GM12878 (cell line): ENCODE data around the gene BUD23. TPM values are rescaled to one million over a fixed set of nuclear protein-coding genes. Genes with fewer than 3 reads are reported as not detected.

ENCODE experiments used
- ATAC-seq: fragments of 200-7000 bp; cut with Tn5 transposase; 3 replicates; pipeline ENCODE4 v1.9.1; 2020; ENCODE audit warnings: mild to moderate bottlenecking, moderate library complexity
- BruUV-seq: library from RNA; stranded (reverse); fragments of 400-500 nt; replicated peaks from 2 replicates; lab custom pipeline; 2021; lab: Mats Ljungman, UMichigan
- CTCF ChIA-PET: fragments of 300-600 bp; sonication (Branson Sonifier 250); formaldehyde crosslinking; extraction: SDS; loops from one replicate; lab custom pipeline; 2021; ENCODE audit warnings: inconsistent platforms; lab: Yijun Ruan, JAX
- POLR2A ChIA-PET: fragments of 350-600 bp; formaldehyde crosslinking; extraction: SDS; loops from one replicate; lab custom pipeline; 2021; ENCODE audit warnings: inconsistent platforms; lab: Charles Lee
- RAD21 ChIA-PET: fragments of 300-600 bp; sonication (Branson Sonifier 250); formaldehyde crosslinking; loops from one replicate; lab custom pipeline; 2023; ENCODE audit warnings: antibody characterized with exemption; ENCODE audit not compliant: unreplicated experiment; lab: Charles Lee
- SMC1A ChIA-PET: fragments of 300-600 bp; sonication (Branson Sonifier 250); formaldehyde crosslinking; loops from one replicate; lab custom pipeline; 2023; ENCODE audit not compliant: unreplicated experiment, uncharacterized antibody; lab: Charles Lee
- DNase-seq: peaks from one replicate; pipeline ENCODE4 v3.0.0-alpha.2; 2011; ENCODE audit warnings: low read depth, low spot score
- FAIRE-seq: peaks from 3 replicates; lab custom pipeline; 2011; peaks lifted over from hg19 to GRCh38; lab: Jason Lieb, UNC
- H2AFZ ChIP-seq: 2 replicates; pipeline ENCODE4 v1.6.0; 2011; ENCODE audit warnings: low read depth, low read length, control low read depth; ENCODE audit not compliant: control insufficient read depth
- H3K27ac ChIP-seq: 2 replicates; pipeline ENCODE4 v1.5.1; 2011; ENCODE audit warnings: control low read depth; ENCODE audit not compliant: control insufficient read depth, insufficient read depth
- H3K27me3 ChIP-seq, 2 experiments: replicated peaks in 1 of 2; 2 replicates each; pipeline versions ENCODE4 v1.6.0 to v1.6.1; 2011; ENCODE audit warnings: low read length in 1 of 2; ENCODE audit not compliant: control insufficient read depth in 2 of 2, insufficient read depth in 2 of 2
- H3K36me3 ChIP-seq, 2 experiments: 2 replicates each; pipeline ENCODE4 v1.5.1; 2011; ENCODE audit warnings: low read length in 1 of 2; ENCODE audit not compliant: control insufficient read depth in 2 of 2, insufficient read depth in 2 of 2
- H3K4me1 ChIP-seq: 2 replicates; pipeline ENCODE4 v1.6.1; 2011; ENCODE audit warnings: mild to moderate bottlenecking, low read length, moderate library complexity, mixed read lengths; ENCODE audit not compliant: control insufficient read depth, insufficient read depth
- H3K4me2 ChIP-seq: 2 replicates; pipeline ENCODE4 v1.6.0; 2011; ENCODE audit warnings: control low read depth; ENCODE audit not compliant: control insufficient read depth, insufficient read depth
- H3K4me3 ChIP-seq: fragments of 200-600 bp; sonication (generic); 2 replicates; pipeline ENCODE4 v1.5.1; 2016
- H3K79me2 ChIP-seq: 2 replicates; pipeline ENCODE4 v1.6.0; 2011; ENCODE audit warnings: low read length; ENCODE audit not compliant: control insufficient read depth, insufficient read depth
- H3K9ac ChIP-seq: 2 replicates; pipeline ENCODE4 v1.8.0; 2011; ENCODE audit warnings: low read length, control low read depth, mixed read lengths; ENCODE audit not compliant: control insufficient read depth, insufficient read depth
- H3K9me3 ChIP-seq: replicated peaks from 3 replicates; pipeline ENCODE4 v1.5.1; 2011; ENCODE audit warnings: mild to moderate bottlenecking, low read length; ENCODE audit not compliant: control insufficient read depth, insufficient read depth
- H4K20me1 ChIP-seq: 2 replicates; pipeline ENCODE4 v1.6.0; 2011; ENCODE audit not compliant: control insufficient read depth, insufficient read depth
- EED ChIP-seq: sonication (generic); IDR thresholded peaks from 2 replicates; pipeline ENCODE4 v1.6.1; 2016; ENCODE audit warnings: antibody characterized with exemption, low read depth
- IKZF2 ChIP-seq, 2 experiments: fragments of 450-650 bp; IDR thresholded peaks; 2 replicates each; pipeline ENCODE4 v1.6.1; 2017; ENCODE audit warnings: mild to moderate bottlenecking in 2 of 2, moderate library complexity in 2 of 2
- JUND ChIP-seq: IDR thresholded peaks from 2 replicates; pipeline ENCODE4 v1.6.1; 2012; ENCODE audit warnings: low read depth, mild to moderate bottlenecking, low read length, improper control_type of control experiment, moderate library complexity
- KDM1A ChIP-seq: fragments of 200-600 bp; sonication (generic); IDR thresholded peaks from 2 replicates; pipeline ENCODE4 v1.6.1; 2016; ENCODE audit warnings: borderline replicate concordance
- SMAD5 ChIP-seq: IDR thresholded peaks from 2 replicates; pipeline ENCODE4 v1.6.1; 2016; ENCODE audit warnings: antibody characterized with exemption, low read depth
- SMARCA5 ChIP-seq: fragments of 450-650 bp; IDR thresholded peaks from 2 replicates; pipeline ENCODE4 v1.6.1; 2017; ENCODE audit warnings: mild to moderate bottlenecking
- SREBF2 ChIP-seq: IDR thresholded peaks from 2 replicates; pipeline ENCODE4 v1.6.1; 2012; ENCODE audit warnings: mild to moderate bottlenecking, low read length
- WRNIP1 ChIP-seq: IDR thresholded peaks from 2 replicates; pipeline ENCODE4 v1.6.1; 2011; ENCODE audit warnings: low read depth, low read length, improper control_type of control experiment, borderline replicate concordance
- WGBS: methylation state at CpG from one replicate; pipeline ENCODE4 v1.1.6; 2016; ENCODE audit warnings: low lambda C conversion rate; ENCODE audit not compliant: insufficient replicate concordance, insufficient coverage; ENCODE audit errors: missing lambda C conversion rate; 5-methylcytosine and 5-hydroxymethylcytosine counted together
- in situ Hi-C: fragments of 300-500 bp; cut with MboI; formaldehyde crosslinking; loops from 9 replicates; pipeline ENCODE4 v1.14.3; 2018; ENCODE audit warnings: mixed read lengths
- intact Hi-C: fragments of 100-400 bp; cut with micrococcal nuclease; formaldehyde crosslinking; loops from one replicate; pipeline ENCODE4 v1.14.2; 2022; ENCODE audit not compliant: unreplicated experiment
- polyA plus RNA-seq, 11 experiments: library from polyadenylated mRNA; depleted of rRNA in 4 of 11; unstranded in 6 of 11; stranded (reverse) in 5 of 11; fragments of >200 nt; fragmentation: Nextera tagmentation in 4 of 11; fragmentation: Illumina TruSeq in 1 of 11; extraction: Ambion mirVana in 4 of 11; extraction: Trizol in 1 of 11; gene quantifications; 1 replicate in 1 of 11; 2 replicates in 10 of 11; pipeline versions ENCODE4 v1.2.1 to v1.2.3, GENCODE V29; 2011 to 2016; ENCODE audit warnings: inconsistent platforms in 2 of 11, missing spikeins in 2 of 11, low read depth in 1 of 11
- total RNA-seq, 4 experiments: library from RNA; depleted of rRNA in 3 of 4; stranded (reverse); fragments of >200 nt in 3 of 4; fragmentation: Illumina TruSeq in 1 of 4; extraction: Trizol in 1 of 4; gene quantifications; 2 replicates each; pipeline versions ENCODE4 v1.2.1 to v1.2.3, GENCODE V29; 2013 to 2021
- TF ChIP-seq, protein P1 (sequence below), 3 experiments: IDR thresholded peaks in 2 of 3; conservative IDR thresholded peaks in 1 of 3; 2 replicates each; pipeline ENCODE4 v1.5.1; 2011; ENCODE audit warnings: low read depth in 3 of 3, low read length in 3 of 3, mild to moderate bottlenecking in 3 of 3, control low read depth in 2 of 3, moderate library complexity in 2 of 3, inconsistent platforms in 1 of 3, mixed read lengths in 1 of 3; ENCODE audit not compliant: control insufficient read depth in 2 of 3, insufficient read depth in 1 of 3; ENCODE audit errors: extremely low read depth in 1 of 3
- TF ChIP-seq, protein P2 (sequence below): IDR thresholded peaks from 2 replicates; pipeline ENCODE4 v1.6.1; 2011; ENCODE audit warnings: borderline replicate concordance, low read depth, mild to moderate bottlenecking, moderate library complexity, low read length; ENCODE audit not compliant: insufficient read depth, poor library complexity, severe bottlenecking

Gene BUD23
- total and polyA plus RNA-seq, 10 of the 15 experiments (the other 5 are each of a cell fraction or from before 2014, with no cell fraction given) = 36.4 to 138 (median 99.5) TPM

DNA sequence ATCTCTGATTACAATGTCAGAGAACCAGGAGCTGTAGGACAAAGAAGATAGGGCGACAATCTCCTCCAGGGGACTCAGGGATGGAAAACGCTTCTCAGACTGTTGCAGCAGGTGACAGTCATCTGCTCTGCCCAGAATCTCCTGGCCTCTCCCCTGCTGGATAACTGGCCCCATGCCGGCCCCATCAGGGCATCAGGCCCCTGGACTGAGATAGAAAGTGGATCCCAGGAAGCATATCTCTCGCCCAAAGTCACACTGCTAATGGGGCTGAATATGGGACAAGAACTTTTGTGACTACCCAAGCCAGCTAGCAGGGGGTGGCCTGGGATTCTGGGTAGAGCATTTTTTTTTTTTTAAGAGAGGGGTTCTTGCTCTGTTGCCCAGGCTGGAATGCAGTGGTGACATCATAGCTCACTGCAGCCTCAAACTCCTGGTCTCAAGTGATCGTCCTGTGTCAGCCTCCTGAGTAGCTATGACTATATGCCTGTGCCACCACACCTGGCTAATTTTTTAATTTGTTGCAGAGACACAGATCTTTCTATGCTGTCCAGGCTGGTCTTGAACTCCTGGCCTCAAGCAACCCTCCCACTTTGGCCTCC is 38.6 kb upstream of the BUD23 start:
- H3K36me3 ChIP-seq = no peaks in the 10 kb centered on the region
- no peak overlapping the region for H3K27ac ChIP-seq
- 7% methylated on average over 5 of the region's 5 CpGs for WGBS
- no peaks in the 10 kb centered on the region for H3K4me1 ChIP-seq
- ChIA-PET RAD21 (no interaction called here), CTCF (interaction anchor here (0.7 to 1.5 kb wide), 4 partner anchors 16 to 78 kb away, joined by 3 read pairs; no protein-coding TSS in a partner anchor), POLR2A (no interaction called here), SMC1A (no interaction called here)
- no peak overlapping the region for H3K9ac ChIP-seq
- no peak overlapping the region for H2AFZ ChIP-seq
- H3K9me3 ChIP-seq = peaks cover 5% of the 10 kb centered on the region; the same call in 1 of the 3 replicates
- H3K27me3 ChIP-seq = peaks cover 1 to 11% of the 10 kb centered on the region in 2 experiments
- in situ Hi-C loops = no loop called here
- no peak for FAIRE-seq
- H3K79me2 ChIP-seq = no peaks in the 10 kb centered on the region
- H3K4me2 ChIP-seq = no peak overlapping the region
- BruUV-seq = no TSS peak
- no peak overlapping the region for H3K4me3 ChIP-seq
- no peaks in the 10 kb centered on the region for H4K20me1 ChIP-seq
- no peak for ATAC-seq
- TF ChIP-seq, protein P1, sequence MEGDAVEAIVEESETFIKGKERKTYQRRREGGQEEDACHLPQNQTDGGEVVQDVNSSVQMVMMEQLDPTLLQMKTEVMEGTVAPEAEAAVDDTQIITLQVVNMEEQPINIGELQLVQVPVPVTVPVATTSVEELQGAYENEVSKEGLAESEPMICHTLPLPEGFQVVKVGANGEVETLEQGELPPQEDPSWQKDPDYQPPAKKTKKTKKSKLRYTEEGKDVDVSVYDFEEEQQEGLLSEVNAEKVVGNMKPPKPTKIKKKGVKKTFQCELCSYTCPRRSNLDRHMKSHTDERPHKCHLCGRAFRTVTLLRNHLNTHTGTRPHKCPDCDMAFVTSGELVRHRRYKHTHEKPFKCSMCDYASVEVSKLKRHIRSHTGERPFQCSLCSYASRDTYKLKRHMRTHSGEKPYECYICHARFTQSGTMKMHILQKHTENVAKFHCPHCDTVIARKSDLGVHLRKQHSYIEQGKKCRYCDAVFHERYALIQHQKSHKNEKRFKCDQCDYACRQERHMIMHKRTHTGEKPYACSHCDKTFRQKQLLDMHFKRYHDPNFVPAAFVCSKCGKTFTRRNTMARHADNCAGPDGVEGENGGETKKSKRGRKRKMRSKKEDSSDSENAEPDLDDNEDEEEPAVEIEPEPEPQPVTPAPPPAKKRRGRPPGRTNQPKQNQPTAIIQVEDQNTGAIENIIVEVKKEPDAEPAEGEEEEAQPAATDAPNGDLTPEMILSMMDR (IDR thresholded peaks at IDR 0.05 in 2 of 3, conservative IDR thresholded peaks at IDR 0.05 in 1 of 3; ENCODE audit: control insufficient read depth in 2 of 3, extremely low read depth in 1 of 3, insufficient read depth in 1 of 3, low read depth in 3 of 3, low read length in 3 of 3) = no peak
- TF ChIP-seq JUND (no peak), EED (no peak), WRNIP1 (no peak), SMARCA5 (no peak), IKZF2 (IDR thresholded peaks at IDR 0.05) (no peak), SREBF2 (no peak), SMAD5 (no peak), KDM1A (no peak)
- TF ChIP-seq, protein P2, sequence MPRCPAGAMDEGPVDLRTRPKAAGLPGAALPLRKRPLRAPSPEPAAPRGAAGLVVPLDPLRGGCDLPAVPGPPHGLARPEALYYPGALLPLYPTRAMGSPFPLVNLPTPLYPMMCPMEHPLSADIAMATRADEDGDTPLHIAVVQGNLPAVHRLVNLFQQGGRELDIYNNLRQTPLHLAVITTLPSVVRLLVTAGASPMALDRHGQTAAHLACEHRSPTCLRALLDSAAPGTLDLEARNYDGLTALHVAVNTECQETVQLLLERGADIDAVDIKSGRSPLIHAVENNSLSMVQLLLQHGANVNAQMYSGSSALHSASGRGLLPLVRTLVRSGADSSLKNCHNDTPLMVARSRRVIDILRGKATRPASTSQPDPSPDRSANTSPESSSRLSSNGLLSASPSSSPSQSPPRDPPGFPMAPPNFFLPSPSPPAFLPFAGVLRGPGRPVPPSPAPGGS = no peak
- DNase-seq = no peak
- intact Hi-C loops = no loop called here
